HG03442 (cell line): ENCODE measurements around the gene FANCG.

ENCODE experiments used
- ATAC-seq: cut with Tn5 transposase; IDR thresholded peaks from one replicate; pipeline ENCODE4 v1.9.1; 2021; ENCODE audit warnings: mild to moderate bottlenecking, moderate library complexity; ENCODE audit not compliant: unreplicated experiment

The FANCG gene

GRCh38 chr9:35079426-35080341 lies at the start of gene FANCG:
Gene FANCG (minus strand): TSS chr9:35079942. CDS start chr9:35079524, 418 bp downstream.
- ATAC-seq, result peak; percentile 88

DNA sequence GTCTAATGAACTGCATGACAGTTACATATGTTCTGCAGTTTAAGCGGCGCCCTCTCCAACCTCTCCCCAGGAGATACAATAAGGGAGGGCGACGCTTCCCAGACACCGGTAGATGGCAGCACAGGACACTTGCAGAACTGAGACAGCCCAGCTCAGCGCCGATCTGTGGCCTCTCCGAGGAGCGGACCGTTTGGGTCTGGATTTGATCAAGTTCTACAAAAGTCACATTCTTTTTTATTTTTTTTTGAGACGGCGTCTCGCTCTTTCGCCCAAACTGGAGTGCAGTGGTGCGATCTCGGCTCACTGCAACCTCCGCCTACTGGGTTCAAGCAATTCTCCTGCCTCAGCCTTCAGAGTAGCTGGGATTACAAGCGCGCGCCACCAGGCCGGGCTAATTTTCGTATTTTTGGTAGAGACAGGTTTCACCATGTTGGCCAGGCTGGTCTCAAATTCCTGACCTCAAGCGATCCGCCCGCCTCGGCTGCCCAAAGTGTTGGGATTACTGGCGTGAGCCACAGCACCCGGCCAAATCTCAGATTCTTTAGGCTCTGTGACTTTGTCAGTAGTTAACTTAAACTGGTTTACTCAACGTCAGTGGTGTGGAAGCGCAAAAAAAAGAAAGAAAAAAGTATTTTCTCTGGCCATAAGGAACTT lies 37.3 kb upstream of the FANCG start:
- ATAC-seq, result peak; percentile 39

DNA sequence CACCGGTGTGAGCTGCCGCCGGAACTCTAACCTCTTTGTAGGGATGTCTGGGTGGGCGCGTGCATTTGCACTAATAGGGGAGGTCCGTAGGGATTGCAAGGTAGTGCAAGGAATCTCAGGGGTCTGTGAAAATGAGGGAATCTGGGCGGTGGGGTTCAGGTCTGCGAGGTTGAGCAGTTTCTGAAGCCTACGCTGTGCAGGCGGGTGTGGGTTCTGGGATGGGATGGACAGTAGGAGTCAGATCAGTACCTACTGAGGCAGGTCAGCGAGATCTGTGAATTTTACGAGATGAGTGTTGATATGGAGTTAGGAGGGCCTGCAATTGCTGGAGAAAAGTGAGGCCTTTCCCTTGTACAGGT lies 36.8 kb upstream of the FANCG start:
- peak; percentile 1 for ATAC-seq

GRCh38 chr9:35115680-35116538 lies 36.2 kb upstream of the FANCG start, which contains the start of gene ATOSB:
Gene ATOSB (minus strand): TSS chr9:35115862. CDS start chr9:35108274, 7,588 bp downstream.
- peak; percentile 41 for ATAC-seq

DNA sequence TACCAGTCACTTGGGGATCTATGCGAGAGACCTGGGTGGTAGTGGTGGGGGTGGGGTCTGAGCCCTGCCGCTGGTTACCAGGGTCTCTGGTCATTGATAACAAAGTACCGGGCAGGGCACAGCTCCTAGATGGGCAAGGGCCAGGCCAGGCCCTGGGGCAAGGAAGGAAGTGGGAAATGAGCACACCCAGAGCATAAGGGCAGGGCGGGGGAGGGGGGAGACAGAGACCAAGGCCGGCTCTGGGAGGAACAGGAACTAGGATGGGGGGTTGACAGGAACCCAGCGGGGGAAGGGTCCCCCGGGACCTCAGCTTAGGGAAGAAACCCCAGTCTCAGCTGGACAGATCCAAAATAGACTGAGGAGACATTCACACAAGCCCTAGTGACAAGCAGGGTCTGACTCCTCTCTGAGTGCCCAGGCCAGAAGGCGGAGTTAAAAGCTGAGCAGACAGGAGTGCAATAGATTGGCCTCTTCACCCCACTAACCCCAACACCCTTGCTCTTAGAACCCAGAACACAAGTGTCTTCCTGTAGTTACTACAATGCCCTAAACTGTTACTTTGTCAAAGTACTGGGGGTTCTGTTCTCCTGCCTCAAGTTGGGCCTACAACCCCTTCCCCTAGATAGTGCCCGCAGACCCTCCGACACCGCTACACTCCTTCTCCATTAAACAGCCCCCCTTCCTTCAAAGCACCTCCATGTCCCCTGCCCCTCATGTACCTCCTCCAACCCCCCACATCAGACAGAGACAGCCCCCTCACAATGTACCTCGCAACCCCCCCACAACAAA lies 35.3 kb upstream of the FANCG start:
- no peak for ATAC-seq

- ATAC-seq, result no peak
Observed at GRCh38 chr9:35114113-35114839, 34.5 kb upstream of the FANCG start.

DNA sequence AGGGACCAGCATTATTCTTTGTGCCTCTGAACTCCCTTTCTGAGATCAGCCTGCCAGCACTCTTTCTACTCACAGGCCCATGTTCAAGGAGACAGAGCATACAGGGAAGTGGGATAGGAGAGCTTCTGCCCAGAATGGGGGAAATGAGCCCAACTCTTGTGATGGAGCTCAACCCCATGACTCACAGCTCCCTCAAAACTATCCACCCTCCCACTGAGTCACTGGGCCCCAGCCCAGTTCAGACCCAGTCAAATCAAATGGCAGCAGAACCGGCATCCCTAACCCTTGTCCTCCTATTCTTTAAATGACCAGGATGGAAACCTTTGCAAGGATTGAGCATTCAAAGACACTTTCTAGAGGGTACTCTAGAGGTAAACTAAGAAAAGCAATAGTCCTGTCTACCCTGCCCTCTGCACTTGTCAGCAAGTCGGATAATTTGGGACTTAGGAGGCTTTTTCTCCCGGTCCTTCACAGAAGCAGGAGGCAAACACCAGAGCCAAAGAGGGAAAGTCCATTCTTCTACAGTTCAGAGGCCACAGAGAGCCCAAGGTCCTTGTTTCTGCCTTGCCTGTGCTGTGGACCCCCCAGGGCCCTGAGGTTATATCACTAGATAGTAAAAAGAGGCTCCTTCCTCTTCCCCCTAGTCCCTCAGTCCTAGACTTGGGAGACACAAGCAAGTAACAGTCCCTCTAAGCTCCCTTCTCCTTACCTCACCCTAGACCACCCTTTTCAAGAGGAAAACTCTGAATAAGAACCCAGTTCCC lies 32.7 kb upstream of the FANCG start:
- no peak for ATAC-seq

- ATAC-seq, result peak; percentile 70
Observed at GRCh38 chr9:35111001-35111933, 31.5 kb upstream of the FANCG start.

DNA sequence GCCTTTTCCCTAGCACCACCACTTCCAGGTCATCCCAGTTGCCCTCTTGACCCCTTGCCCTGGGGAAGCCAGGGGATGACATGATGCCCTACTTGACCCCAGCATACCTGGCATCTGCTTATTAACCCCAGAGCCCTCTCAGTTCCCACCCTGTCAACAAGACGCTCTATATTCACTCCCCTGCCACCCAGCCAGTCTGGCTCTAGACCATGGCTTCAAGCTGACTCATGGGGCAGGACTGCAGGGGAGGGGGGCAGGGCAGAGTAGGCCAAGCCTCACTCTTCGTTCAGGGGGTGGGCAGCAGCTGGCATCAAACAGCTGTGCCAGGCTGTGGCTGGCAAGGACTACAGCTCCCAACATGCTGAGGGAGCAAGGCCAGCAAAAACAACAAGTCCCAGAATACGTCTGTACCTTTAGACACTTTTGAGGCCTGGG lies 30.6 kb upstream of the FANCG start:
- ATAC-seq, result no peak

DNA sequence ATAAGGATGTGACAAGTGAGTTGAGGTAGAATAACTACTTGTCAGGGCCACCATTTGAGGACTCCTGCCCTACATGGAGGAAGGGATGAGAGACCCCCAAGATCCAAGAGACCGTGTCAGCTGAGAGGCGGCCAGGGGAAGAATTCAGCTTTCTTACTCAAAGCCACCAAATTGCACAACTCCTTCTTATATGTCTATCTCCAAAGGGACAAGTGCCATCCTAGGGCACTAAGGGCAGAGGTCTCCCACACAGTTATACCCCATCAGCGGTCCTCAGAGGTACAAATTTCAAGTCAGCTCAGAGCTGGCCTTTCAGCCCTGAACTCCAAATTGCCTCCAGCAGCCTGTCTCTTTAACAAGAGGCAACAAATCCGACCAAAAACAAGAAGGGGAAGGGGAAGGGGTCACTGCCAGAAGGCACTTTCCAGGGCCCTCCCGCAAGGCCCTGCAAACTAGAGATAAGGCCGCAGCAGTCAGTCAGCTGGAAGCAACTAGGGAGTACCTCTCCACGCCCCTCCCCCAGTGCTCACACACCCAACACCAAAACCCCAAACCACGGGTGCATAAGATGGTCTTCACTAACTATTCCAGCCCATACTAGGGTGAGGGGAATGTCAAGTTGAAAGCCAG lies 29.3 kb upstream of the FANCG start:
- no peak for ATAC-seq

DNA sequence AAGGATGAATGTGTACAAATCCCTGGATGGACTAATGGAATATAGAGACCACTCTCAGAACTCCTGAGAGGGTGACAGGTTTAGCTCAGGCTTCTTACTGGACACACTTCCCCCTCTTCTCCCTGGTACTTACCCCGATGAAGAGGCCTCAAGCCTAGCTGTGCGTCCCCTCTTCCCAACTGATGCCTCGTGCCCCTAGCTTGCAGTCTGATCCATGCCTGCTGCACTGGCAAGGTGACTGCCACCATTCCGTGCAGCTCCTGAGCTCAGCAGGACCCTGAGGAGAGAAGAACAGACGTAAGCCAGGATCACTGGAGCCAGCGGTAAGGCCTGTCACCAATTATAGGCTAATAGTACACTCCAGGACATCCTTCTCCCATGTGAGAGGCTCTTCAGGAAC lies 28.7 kb upstream of the FANCG start:
- no peak for ATAC-seq

DNA sequence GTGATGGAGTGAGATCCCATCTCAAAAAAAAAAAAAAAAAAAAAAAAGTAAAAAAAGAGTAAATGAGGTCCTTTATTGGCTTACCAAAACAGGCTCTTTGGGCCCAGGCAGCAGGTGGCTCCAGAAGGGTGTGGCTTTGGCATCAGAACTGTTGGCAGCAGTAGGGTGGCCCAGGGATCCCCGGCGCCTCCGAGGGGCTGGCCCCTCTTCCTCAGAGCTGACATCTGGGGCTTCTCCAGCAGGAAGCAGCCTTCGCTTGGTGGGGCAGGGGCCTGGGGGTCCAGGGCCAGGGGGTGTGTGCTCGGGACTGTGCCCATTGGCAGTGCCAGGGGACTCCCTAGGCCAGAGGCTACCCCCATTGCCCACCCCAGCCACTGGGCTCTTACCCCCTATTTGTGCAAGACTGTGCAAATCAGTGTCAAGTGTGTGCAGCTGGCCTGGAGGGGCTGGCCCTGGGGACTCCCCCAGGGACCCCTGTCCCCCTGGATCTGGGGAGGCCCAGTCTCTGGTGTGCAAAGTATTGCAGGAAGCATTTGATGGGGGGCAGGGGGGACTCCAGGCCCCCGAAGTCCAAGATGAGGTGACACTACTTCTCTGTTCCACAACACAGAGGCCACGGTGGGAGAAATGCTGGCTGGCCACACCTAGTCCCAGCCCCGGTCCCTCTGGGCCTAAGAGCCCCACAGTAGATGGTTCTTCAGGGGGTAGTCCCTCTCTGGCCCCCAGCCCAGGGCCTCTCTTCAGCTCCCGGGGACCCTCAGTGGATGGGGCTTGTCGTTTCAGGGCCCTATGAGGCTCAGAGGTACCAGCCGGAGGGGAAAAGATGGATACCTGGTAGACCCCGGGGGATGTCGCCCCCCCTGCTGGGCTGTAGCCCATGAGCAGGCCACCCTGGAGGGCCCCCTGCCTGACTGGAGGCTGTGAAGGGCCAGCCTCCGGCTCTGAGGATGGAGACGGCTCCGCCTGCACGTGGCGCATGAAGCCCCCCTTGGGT lies 27.9 kb upstream of the FANCG start:
- no peak for ATAC-seq

- ATAC-seq, result no peak
Observed at GRCh38 chr9:35106343-35106730, 26.6 kb upstream of the FANCG start.

DNA sequence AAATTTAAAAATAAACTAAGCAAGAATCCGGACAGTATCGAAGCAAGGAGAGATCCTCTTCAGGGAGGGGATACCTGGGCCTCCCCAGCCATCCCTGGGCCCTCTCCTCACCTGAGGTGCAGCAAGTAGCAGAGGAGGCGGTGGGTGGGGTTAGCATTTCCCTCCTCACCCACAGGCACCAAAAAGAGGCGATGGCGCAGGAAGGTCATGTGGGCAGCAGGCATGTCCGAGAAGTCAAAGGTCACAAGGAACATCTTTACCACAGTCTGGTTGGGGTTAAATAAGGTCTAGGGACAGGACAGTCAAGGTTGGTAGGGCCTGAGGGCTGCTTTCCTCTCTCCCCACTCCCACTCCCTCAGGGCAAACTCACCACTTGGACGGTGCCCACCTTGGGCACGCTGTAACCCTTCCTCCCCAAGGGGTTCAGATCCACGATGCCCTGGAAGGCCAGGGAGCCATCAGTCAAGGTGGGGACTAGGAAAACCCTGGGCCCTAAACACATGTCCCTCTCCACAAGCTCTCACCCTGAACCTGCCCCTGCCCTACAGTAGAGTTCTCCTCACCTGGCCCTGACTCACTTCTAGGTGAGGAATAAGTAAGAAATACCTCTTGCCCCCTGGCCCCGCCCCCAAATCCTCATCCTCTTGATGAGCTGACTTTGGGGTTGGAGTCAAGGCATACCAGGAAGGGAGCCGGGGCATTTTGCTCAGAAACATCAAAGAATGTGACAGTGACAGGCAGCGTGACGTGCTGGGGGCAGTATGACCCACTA lies 26.0 kb upstream of the FANCG start:
- ATAC-seq, result no peak

GRCh38 chr9:35105126-35105525 lies 25.4 kb upstream of the FANCG start:
- ATAC-seq, result no peak
